Colonic mucosa (tissue), 4 donors: Measurements from ENCODE around the gene AOPEP. TPM values are rescaled to one million over a fixed set of nuclear protein-coding genes. Genes with fewer than 3 reads are reported as not detected.
A peak's percentile ranks its signal among the peaks of the same experiment; 100 is the strongest.

Experiments used
- DNase-seq: peaks from one replicate; pipeline ENCODE4 v3.0.0-alpha.2; 2020
- H3K27ac ChIP-seq: fragments of 200-600 bp; one replicate; pipeline ENCODE4 v1.8.0; 2021
- H3K27me3 ChIP-seq: fragments of 200-600 bp; one replicate; pipeline ENCODE4 v1.8.0; 2021
- H3K36me3 ChIP-seq: fragments of 200-600 bp; one replicate; pipeline ENCODE4 v1.8.0; 2021
- H3K4me1 ChIP-seq: fragments of 200-600 bp; one replicate; pipeline ENCODE4 v1.8.0; 2021; ENCODE audit warnings: mild to moderate bottlenecking
- H3K4me3 ChIP-seq: fragments of 200-600 bp; one replicate; pipeline ENCODE4 v1.8.0; 2021
- H3K9ac ChIP-seq, 2 donors: one replicate each; pipeline ENCODE4 v1.7.0; 2013; ENCODE audit warnings: control low read depth in 2 of 2, low read depth in 2 of 2, low read length in 2 of 2
- H3K9me3 ChIP-seq: fragments of 200-600 bp; one replicate; pipeline ENCODE4 v1.8.0; 2021
- CTCF ChIP-seq: fragments of 200-600 bp; IDR thresholded peaks from one replicate; pipeline ENCODE4 v1.8.0; 2022; ENCODE audit warnings: antibody characterized with exemption, mild to moderate bottlenecking
- intact Hi-C: fragments of 100-400 bp; cut with DNase I; formaldehyde crosslinking; loops from one replicate; pipeline ENCODE4 v1.14.1; 2022
- total RNA-seq, 2 donors: library from RNA; stranded (reverse); fragmentation: NEBNext Ultra II Directional in 1 of 2; extraction: Animal tissue kit (Norgen Biotek cat#: 25700) in 1 of 2; gene quantifications; one replicate each; pipeline ENCODE4 v1.2.1, GENCODE V29; 2021
- donor health status: healthy.
- donor health status: DM: no; HTN: no; CAD: no.
- donor health status: DM: no; HTN: no; CAD: no.

AOPEP gene
- total RNA-seq, 2 donors from 2014 or later, result 38.4 to 43.2 TPM

- Histone ChIP-seq H3K4me3 (no peak overlapping the region), H3K27me3 (no peaks in the 10 kb centered on the region), H3K9me3 (no peaks in the 10 kb centered on the region), H3K4me1 (peaks cover 13% of the 10 kb centered on the region), H3K36me3 (no peaks in the 10 kb centered on the region), H3K9ac (no peak overlapping the region), H3K27ac (peak overlapping the region; percentile 2)
- no peak for DNase-seq
- intact Hi-C loops, result no loop called here
- no peak for TF ChIP-seq CTCF
These were observed 296.9 kb downstream of the AOPEP start for GRCh38 chr9:95023217-95024003.

- no peak overlapping the region for H3K4me3 ChIP-seq
- no peak for DNase-seq
- H3K27ac ChIP-seq, result peak overlapping the region; percentile 2
- H3K27me3 ChIP-seq, result no peaks in the 10 kb centered on the region
- TF ChIP-seq CTCF, result no peak
- H3K4me1 ChIP-seq, result peaks cover 13% of the 10 kb centered on the region
- no peaks in the 10 kb centered on the region for H3K36me3 ChIP-seq
- H3K9ac ChIP-seq, result peak overlapping the region in 1 of 2 donors; percentile 53
- intact Hi-C loops, result no loop called here
- no peaks in the 10 kb centered on the region for H3K9me3 ChIP-seq
These were observed 297.7 kb downstream of the AOPEP start for GRCh38 chr9:95024097-95024671.

GRCh38 chr9:95025213-95026147, 299.0 kb downstream of the AOPEP start:
- no peaks in the 10 kb centered on the region for H3K36me3 ChIP-seq
- H3K9me3 ChIP-seq, result no peaks in the 10 kb centered on the region
- H3K4me1 ChIP-seq, result peaks cover 13% of the 10 kb centered on the region
- peak overlapping the region; percentile 2 for H3K27ac ChIP-seq
- intact Hi-C loops, result no loop called here
- peak overlapping the region; percentile 5 to 60 for H3K9ac ChIP-seq
- DNase-seq, result peak; percentile 61
- H3K27me3 ChIP-seq, result no peaks in the 10 kb centered on the region
- TF ChIP-seq CTCF, result no peak
- no peak overlapping the region for H3K4me3 ChIP-seq

GRCh38 chr9:95026148-95026524, 299.6 kb downstream of the AOPEP start:
- Histone ChIP-seq H3K4me1 (peaks cover 13% of the 10 kb centered on the region), H3K9me3 (no peaks in the 10 kb centered on the region), H3K36me3 (no peaks in the 10 kb centered on the region), H3K9ac (peak overlapping the region in 1 of 2 donors; percentile 60), H3K27me3 (no peaks in the 10 kb centered on the region), H3K4me3 (no peak overlapping the region), H3K27ac (peak overlapping the region; percentile 2)
- no peak for DNase-seq
- intact Hi-C loops, result no loop called here
- TF ChIP-seq CTCF, result no peak
